ENCODE data around the gene PSMG4. TPM values are rescaled to one million over a fixed set of nuclear protein-coding genes. Genes with fewer than 3 reads are reported as not detected.

The PSMG4 gene, protein sequence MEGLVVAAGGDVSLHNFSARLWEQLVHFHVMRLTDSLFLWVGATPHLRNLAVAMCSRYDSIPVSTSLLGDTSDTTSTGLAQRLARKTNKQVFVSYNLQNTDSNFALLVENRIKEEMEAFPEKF
- 140 TPM for polyA plus RNA-seq (2012; ENCODE audit: insufficient read length, low read depth)

GRCh38 chr6:3258720-3259490, at the start of gene PSMG4:
Gene PSMG4, plus strand, starts transcription at chr6:3258947. Its CDS starts 76 bp downstream, at chr6:3259023.
- TF ChIP-seq TAF1 (IDR thresholded peaks at IDR 0.05; ENCODE audit: borderline replicate concordance, insufficient read depth, low read length), result peak; percentile 67; the same call in 1 of the 2 replicates
- TF ChIP-seq SIN3A (IDR thresholded peaks at IDR 0.05; ENCODE audit: borderline replicate concordance, insufficient read depth, low read length), result peak; percentile 92
- TF ChIP-seq FOXP2 (optimal IDR thresholded peaks at IDR 0.05; ENCODE audit: borderline replicate concordance, extremely low read depth, extremely low read length, insufficient read depth), result peak; percentile 95
- TF ChIP-seq, protein P1, sequence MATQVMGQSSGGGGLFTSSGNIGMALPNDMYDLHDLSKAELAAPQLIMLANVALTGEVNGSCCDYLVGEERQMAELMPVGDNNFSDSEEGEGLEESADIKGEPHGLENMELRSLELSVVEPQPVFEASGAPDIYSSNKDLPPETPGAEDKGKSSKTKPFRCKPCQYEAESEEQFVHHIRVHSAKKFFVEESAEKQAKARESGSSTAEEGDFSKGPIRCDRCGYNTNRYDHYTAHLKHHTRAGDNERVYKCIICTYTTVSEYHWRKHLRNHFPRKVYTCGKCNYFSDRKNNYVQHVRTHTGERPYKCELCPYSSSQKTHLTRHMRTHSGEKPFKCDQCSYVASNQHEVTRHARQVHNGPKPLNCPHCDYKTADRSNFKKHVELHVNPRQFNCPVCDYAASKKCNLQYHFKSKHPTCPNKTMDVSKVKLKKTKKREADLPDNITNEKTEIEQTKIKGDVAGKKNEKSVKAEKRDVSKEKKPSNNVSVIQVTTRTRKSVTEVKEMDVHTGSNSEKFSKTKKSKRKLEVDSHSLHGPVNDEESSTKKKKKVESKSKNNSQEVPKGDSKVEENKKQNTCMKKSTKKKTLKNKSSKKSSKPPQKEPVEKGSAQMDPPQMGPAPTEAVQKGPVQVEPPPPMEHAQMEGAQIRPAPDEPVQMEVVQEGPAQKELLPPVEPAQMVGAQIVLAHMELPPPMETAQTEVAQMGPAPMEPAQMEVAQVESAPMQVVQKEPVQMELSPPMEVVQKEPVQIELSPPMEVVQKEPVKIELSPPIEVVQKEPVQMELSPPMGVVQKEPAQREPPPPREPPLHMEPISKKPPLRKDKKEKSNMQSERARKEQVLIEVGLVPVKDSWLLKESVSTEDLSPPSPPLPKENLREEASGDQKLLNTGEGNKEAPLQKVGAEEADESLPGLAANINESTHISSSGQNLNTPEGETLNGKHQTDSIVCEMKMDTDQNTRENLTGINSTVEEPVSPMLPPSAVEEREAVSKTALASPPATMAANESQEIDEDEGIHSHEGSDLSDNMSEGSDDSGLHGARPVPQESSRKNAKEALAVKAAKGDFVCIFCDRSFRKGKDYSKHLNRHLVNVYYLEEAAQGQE (IDR thresholded peaks at IDR 0.05; ENCODE audit: insufficient read depth in 1 of 2, low read depth in 2 of 2, low read length in 2 of 2), result peak in 1 of 2 experiments; percentile 72; a peak in 3 of 4 replicates
- peak; percentile 88 for TF ChIP-seq POLR2AphosphoS5 (IDR thresholded peaks at IDR 0.05; ENCODE audit: low read depth, low read length)

DNA sequence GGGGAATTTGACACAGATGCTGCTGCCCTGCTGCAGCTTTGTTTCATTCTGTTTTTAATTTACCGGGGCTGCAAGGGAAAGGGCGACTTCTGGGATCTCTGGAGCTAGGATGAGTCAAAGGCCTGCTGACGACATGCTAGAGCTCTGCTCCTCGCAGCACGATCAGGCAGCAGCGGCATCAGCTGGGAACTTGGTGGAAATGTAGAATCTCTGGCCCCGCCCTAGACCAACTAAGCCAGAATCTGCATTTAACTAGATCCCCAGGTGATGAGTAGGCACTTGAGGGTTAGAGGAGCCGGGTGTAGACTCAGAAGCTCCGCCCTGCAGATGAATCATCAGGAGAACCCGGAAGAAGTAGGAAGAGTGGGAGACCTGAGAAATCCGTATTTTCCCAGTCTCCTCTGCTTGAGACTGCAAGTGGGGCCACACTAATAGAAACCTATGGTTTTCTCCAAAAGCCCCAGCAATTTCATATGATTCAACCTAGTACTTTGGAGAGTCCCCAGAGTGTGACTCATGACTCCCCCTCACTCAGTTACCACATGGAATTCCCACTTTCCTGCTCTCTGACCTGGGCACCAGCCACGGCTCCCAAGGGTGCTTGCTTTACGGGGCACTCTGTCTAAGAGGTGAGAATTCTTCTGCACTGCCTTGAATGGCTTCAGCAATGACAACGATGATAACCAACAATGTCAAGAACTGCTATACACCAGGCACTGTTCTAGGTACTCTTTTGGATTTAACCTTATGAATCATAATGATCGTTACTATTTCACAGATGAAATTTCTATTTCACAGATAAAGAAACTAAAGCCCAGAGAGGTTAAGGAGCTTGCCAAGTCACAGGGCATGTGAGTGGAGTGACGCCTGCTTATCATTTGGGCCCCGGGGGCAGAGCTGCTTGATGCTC, 49.4 kb upstream of the PSMG4 start:
- TF ChIP-seq FOXP2 (optimal IDR thresholded peaks at IDR 0.05; ENCODE audit: borderline replicate concordance, extremely low read depth, extremely low read length, insufficient read depth) (peak; percentile 29), TAF1 (IDR thresholded peaks at IDR 0.05; ENCODE audit: borderline replicate concordance, insufficient read depth, low read length) (no peak), POLR2AphosphoS5 (IDR thresholded peaks at IDR 0.05; ENCODE audit: low read depth, low read length) (peak; percentile 47; the same call in 1 of the 2 replicates)
- TF ChIP-seq, protein P1 (IDR thresholded peaks at IDR 0.05; ENCODE audit: insufficient read depth in 1 of 2, low read depth in 2 of 2, low read length in 2 of 2), result 0 out of 4 replicates have a peak, but pooled peaks of 1 of the 2 experiments have one; percentile 26

GRCh38 chr6:3210024-3210610, 48.6 kb upstream of the PSMG4 start:
- TF ChIP-seq POLR2AphosphoS5 (IDR thresholded peaks at IDR 0.05; ENCODE audit: low read depth, low read length) (no peak), FOXP2 (optimal IDR thresholded peaks at IDR 0.05; ENCODE audit: borderline replicate concordance, extremely low read depth, extremely low read length, insufficient read depth) (no peak), SIN3A (IDR thresholded peaks at IDR 0.05; ENCODE audit: borderline replicate concordance, insufficient read depth, low read length) (no peak), TAF1 (IDR thresholded peaks at IDR 0.05; ENCODE audit: borderline replicate concordance, insufficient read depth, low read length) (no peak)
- TF ChIP-seq, protein P1 (IDR thresholded peaks at IDR 0.05; ENCODE audit: insufficient read depth in 1 of 2, low read depth in 2 of 2, low read length in 2 of 2), result no peak

- TF ChIP-seq SIN3A (IDR thresholded peaks at IDR 0.05; ENCODE audit: borderline replicate concordance, insufficient read depth, low read length) (no peak), FOXP2 (optimal IDR thresholded peaks at IDR 0.05; ENCODE audit: borderline replicate concordance, extremely low read depth, extremely low read length, insufficient read depth) (no peak), TAF1 (IDR thresholded peaks at IDR 0.05; ENCODE audit: borderline replicate concordance, insufficient read depth, low read length) (no peak), POLR2AphosphoS5 (IDR thresholded peaks at IDR 0.05; ENCODE audit: low read depth, low read length) (no peak)
- TF ChIP-seq, protein P1 (IDR thresholded peaks at IDR 0.05; ENCODE audit: insufficient read depth in 1 of 2, low read depth in 2 of 2, low read length in 2 of 2), result no peak
These were observed 47.1 kb upstream of the PSMG4 start for GRCh38 chr6:3211681-3212080.

Measured in PFSK-1 (cell line).